Transverse colon (tissue), 4 donors: Measurements from ENCODE around the gene KIF14. TPM values are rescaled to one million over a fixed set of nuclear protein-coding genes. Genes with fewer than 3 reads are reported as not detected.

Experiments
- DNase-seq: peaks from one replicate; pipeline ENCODE4 v3.0.0-alpha.2; 2019
- H3K27ac ChIP-seq, 4 donors: fragments of 200-600 bp; sonication (generic); 2 replicates each; pipeline ENCODE4 v1.5.1; 2016 to 2018; ENCODE audit warnings: inconsistent platforms in 4 of 4
- H3K27me3 ChIP-seq: fragments of 200-600 bp; sonication (generic); 2 replicates; pipeline ENCODE4 v1.5.1; 2017; ENCODE audit warnings: inconsistent platforms
- H3K36me3 ChIP-seq, 4 donors: fragments of 200-600 bp; sonication (generic); 2 replicates each; pipeline ENCODE4 v1.5.1; 2017 to 2019; ENCODE audit warnings: inconsistent platforms in 4 of 4
- H3K4me1 ChIP-seq, 4 donors: fragments of 200-600 bp; sonication (generic); 2 replicates each; pipeline ENCODE4 v1.5.1; 2017 to 2020; ENCODE audit warnings: inconsistent platforms in 4 of 4
- H3K4me3 ChIP-seq, 4 donors: fragments of 200-600 bp; sonication (generic); 1 replicate in 1 of 4; 2 replicates in 3 of 4; pipeline versions ENCODE4 v1.5.1 to v1.6.1; 2017 to 2019; ENCODE audit warnings: inconsistent platforms in 4 of 4
- H3K9me3 ChIP-seq, 2 donors: fragments of 200-600 bp; sonication (generic); 2 replicates each; pipeline ENCODE4 v1.5.1; 2017 to 2019; ENCODE audit warnings: inconsistent platforms in 2 of 2
- EP300 ChIP-seq: sonication (generic); formaldehyde crosslinking; IDR thresholded peaks from one replicate; pipeline ENCODE4 v1.6.1; 2017; ENCODE audit warnings: antibody characterized with exemption, low read depth
- POLR2A ChIP-seq: fragments of 450-650 bp; IDR thresholded peaks from one replicate; pipeline ENCODE4 v1.6.1; 2016; ENCODE audit warnings: antibody characterized with exemption, mild to moderate bottlenecking, moderate library complexity
- POLR2AphosphoS5 ChIP-seq, 3 donors: sonication (generic); formaldehyde crosslinking; IDR thresholded peaks; one replicate each; pipeline ENCODE4 v1.6.1; 2016; ENCODE audit warnings: antibody characterized with exemption in 3 of 3
- WGBS, 2 donors: methylation state at CpG; one replicate each; pipeline ENCODE4 v1.1.5; 2018; ENCODE audit warnings: low coverage in 1 of 2; 5-methylcytosine and 5-hydroxymethylcytosine counted together
- in situ Hi-C, 4 donors: fragments of 200-750 bp; cut with MboI; loops; one replicate each; pipeline versions ENCODE4 v1.15.0 to v1.15.1; 2017; ENCODE audit warnings: low sequenced_read_pairs in 3 of 4, low pct_ligation_motif_present in 1 of 4, low pct_unique_long_range_greater_than_20kb in 1 of 4
- intact Hi-C: fragments of 100-400 bp; cut with DNase I; formaldehyde crosslinking; loops from one replicate; pipeline ENCODE4 v1.15.1; 2023; ENCODE audit warnings: low total_unique reads
- total RNA-seq, 4 donors: library from RNA; depleted of rRNA; stranded (reverse); fragments of >200 nt; gene quantifications; one replicate each; pipeline ENCODE4 v1.1.0, GENCODE V29; 2016
- TF ChIP-seq, protein P1 (sequence below), 5 experiments: fragments of 200-600 bp in 3 of 5; fragments of 450-650 bp in 2 of 5; sonication (generic) in 3 of 5; IDR thresholded peaks; 1 replicate in 2 of 5; 2 replicates in 3 of 5; pipeline ENCODE4 v1.5.1; 2016 to 2017; ENCODE audit warnings: antibody characterized with exemption in 5 of 5, inconsistent platforms in 3 of 5, mild to moderate bottlenecking in 2 of 5, moderate library complexity in 1 of 5

The KIF14 gene
- total RNA-seq, 4 donors from 2014 or later = 0.40 to 0.68 (median 0.64) TPM; not detected in 1

- DNase-seq = no peak
- in situ Hi-C loops (no loop called here), intact Hi-C loops (no loop called here)
- no peaks in the 10 kb centered on the region for H3K9me3 ChIP-seq
- peaks cover 0 to 4% (median 0%) of the 10 kb centered on the region in 4 donors for H3K36me3 ChIP-seq
- H3K27ac ChIP-seq = no peak overlapping the region
- WGBS, 2 donors = 93% methylated on average over 5 of the region's 5 CpGs
- no peak overlapping the region for H3K4me3 ChIP-seq
- H3K4me1 ChIP-seq = no peaks in the 10 kb centered on the region
- no peaks in the 10 kb centered on the region for H3K27me3 ChIP-seq
- TF ChIP-seq POLR2A (no peak), POLR2AphosphoS5 (IDR thresholded peaks at IDR 0.05) (no peak), EP300 (no peak)
- TF ChIP-seq, protein P1, sequence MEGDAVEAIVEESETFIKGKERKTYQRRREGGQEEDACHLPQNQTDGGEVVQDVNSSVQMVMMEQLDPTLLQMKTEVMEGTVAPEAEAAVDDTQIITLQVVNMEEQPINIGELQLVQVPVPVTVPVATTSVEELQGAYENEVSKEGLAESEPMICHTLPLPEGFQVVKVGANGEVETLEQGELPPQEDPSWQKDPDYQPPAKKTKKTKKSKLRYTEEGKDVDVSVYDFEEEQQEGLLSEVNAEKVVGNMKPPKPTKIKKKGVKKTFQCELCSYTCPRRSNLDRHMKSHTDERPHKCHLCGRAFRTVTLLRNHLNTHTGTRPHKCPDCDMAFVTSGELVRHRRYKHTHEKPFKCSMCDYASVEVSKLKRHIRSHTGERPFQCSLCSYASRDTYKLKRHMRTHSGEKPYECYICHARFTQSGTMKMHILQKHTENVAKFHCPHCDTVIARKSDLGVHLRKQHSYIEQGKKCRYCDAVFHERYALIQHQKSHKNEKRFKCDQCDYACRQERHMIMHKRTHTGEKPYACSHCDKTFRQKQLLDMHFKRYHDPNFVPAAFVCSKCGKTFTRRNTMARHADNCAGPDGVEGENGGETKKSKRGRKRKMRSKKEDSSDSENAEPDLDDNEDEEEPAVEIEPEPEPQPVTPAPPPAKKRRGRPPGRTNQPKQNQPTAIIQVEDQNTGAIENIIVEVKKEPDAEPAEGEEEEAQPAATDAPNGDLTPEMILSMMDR (IDR thresholded peaks at IDR 0.05) = no peak
Observed at GRCh38 chr1:200640963-200641401, 20.4 kb upstream of the KIF14 start.

- WGBS, 2 donors = 91 to 92% methylated on average over 4 of the region's 4 CpGs
- peak overlapping the region in 1 of 4 donors; percentile 10 for H3K27ac ChIP-seq
Observed at GRCh38 chr1:200640373-200640962, 19.9 kb upstream of the KIF14 start.

DNA sequence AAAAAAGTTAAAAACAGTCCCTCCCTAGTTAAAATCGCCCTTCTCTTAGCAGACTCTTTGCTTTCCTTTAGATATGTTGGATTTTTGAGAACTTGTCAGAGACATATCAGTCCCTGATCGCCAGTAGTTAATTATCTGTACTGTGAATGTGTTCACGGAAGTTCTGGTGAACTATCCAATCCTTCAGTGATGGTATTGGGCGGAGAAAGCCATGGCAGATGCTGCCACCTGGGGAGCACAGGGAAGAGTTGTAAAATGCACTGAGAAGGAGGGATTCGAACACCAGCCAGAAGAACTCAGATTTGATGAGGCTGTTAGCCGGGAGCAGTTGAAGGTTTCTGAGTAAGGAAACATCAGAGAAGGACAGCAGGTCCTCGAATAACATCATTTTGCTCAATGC is 17.5 kb upstream of the KIF14 start:
- no peak for DNase-seq
- H3K4me3 ChIP-seq = no peak overlapping the region
- TF ChIP-seq, protein P1 (IDR thresholded peaks at IDR 0.05) = no peak
- TF ChIP-seq EP300 = no peak
- no peak for TF ChIP-seq POLR2A
- no peak for TF ChIP-seq POLR2AphosphoS5 (IDR thresholded peaks at IDR 0.05)
- no peaks in the 10 kb centered on the region for H3K4me1 ChIP-seq
- 83 to 95% methylated on average over 2 to 7 of the region's 7 CpGs for WGBS, 2 donors
- H3K27me3 ChIP-seq = no peaks in the 10 kb centered on the region
- in situ Hi-C loops = loop anchor here in 1 of 4 donors (10.0 kb wide), 1 partner anchor 167 kb away; no protein-coding TSS in a partner anchor
- no peak overlapping the region for H3K27ac ChIP-seq
- no peaks in the 10 kb centered on the region for H3K36me3 ChIP-seq
- intact Hi-C loops = no loop called here
- no peaks in the 10 kb centered on the region for H3K9me3 ChIP-seq

More at GRCh38 chr1:200640373-200640962, 19.9 kb upstream of the KIF14 start:
- no peak for TF ChIP-seq POLR2AphosphoS5 (IDR thresholded peaks at IDR 0.05)
- TF ChIP-seq, protein P1 (IDR thresholded peaks at IDR 0.05) = no peak
- TF ChIP-seq POLR2A = no peak
- no peak for TF ChIP-seq EP300
- in situ Hi-C loops = no loop called here
- Histone ChIP-seq H3K4me3 (no peak overlapping the region), H3K36me3 (peaks cover 0 to 3% (median 0%) of the 10 kb centered on the region in 4 donors), H3K27me3 (no peaks in the 10 kb centered on the region), H3K4me1 (no peaks in the 10 kb centered on the region), H3K9me3 (no peaks in the 10 kb centered on the region)
- intact Hi-C loops = no loop called here
- DNase-seq = no peak

GRCh38 chr1:200636681-200637080 is 16.1 kb upstream of the KIF14 start:
- H3K9me3 ChIP-seq = no peaks in the 10 kb centered on the region
- no peaks in the 10 kb centered on the region for H3K27me3 ChIP-seq
- no peak overlapping the region for H3K4me3 ChIP-seq
- H3K27ac ChIP-seq = no peak overlapping the region
- no peaks in the 10 kb centered on the region for H3K4me1 ChIP-seq
- intact Hi-C loops = no loop called here
- in situ Hi-C loops = loop anchor here in 1 of 4 donors (10.0 kb wide), 1 partner anchor 168 kb away; no protein-coding TSS in a partner anchor
- no peaks in the 10 kb centered on the region for H3K36me3 ChIP-seq
- 92 to 97% methylated on average over 2 of the region's 2 CpGs for WGBS, 2 donors
- TF ChIP-seq POLR2AphosphoS5 (IDR thresholded peaks at IDR 0.05) (no peak), POLR2A (no peak), EP300 (no peak)
- TF ChIP-seq, protein P1 (IDR thresholded peaks at IDR 0.05) = no peak
- DNase-seq = no peak
